Thoracic aorta (tissue), 2 donors: ENCODE data around the gene THAP3. TPM values are rescaled to one million over a fixed set of nuclear protein-coding genes. Genes with fewer than 3 reads are reported as not detected.

Experiments
- ATAC-seq: fragments of 150-250 bp; one replicate; pipeline ENCODE4 v1.8.0; 2017; ENCODE audit warnings: low read depth; ENCODE audit not compliant: insufficient number of reproducible peaks, low FRiP score
- DNase-seq: peaks from one replicate; pipeline ENCODE4 v3.0.0-alpha.2; 2020; ENCODE audit warnings: low spot score
- H3K27ac ChIP-seq, 2 donors: fragments of 200-600 bp; sonication (generic); 1 replicate in 1 of 2; 2 replicates in 1 of 2; pipeline ENCODE4 v1.5.1; 2016; ENCODE audit warnings: mild to moderate bottlenecking in 2 of 2, moderate library complexity in 2 of 2
- H3K27me3 ChIP-seq: fragments of 200-600 bp; sonication (generic); replicated peaks from 2 replicates; pipeline ENCODE4 v1.6.0; 2016; ENCODE audit warnings: mild to moderate bottlenecking; ENCODE audit not compliant: insufficient read depth
- H3K36me3 ChIP-seq: fragments of 200-600 bp; sonication (generic); one replicate; pipeline ENCODE4 v1.5.1; 2016
- H3K4me1 ChIP-seq, 2 donors: fragments of 200-600 bp; sonication (generic); 1 replicate in 1 of 2; 2 replicates in 1 of 2; pipeline versions ENCODE4 v1.5.1 to v1.6.0; 2016; ENCODE audit warnings: low read depth in 2 of 2, mild to moderate bottlenecking in 1 of 2; ENCODE audit not compliant: control insufficient read depth in 1 of 2
- H3K4me3 ChIP-seq: fragments of 200-600 bp; sonication (generic); 2 replicates; pipeline ENCODE4 v1.5.1; 2016; ENCODE audit warnings: mild to moderate bottlenecking
- H3K9me3 ChIP-seq: fragments of 200-600 bp; sonication (generic); 2 replicates; pipeline ENCODE4 v1.5.1; 2016
- total RNA-seq, 2 donors: library from RNA; depleted of rRNA; stranded (reverse); fragments of >200 nt; gene quantifications; one replicate each; pipeline versions ENCODE4 v1.1.0 to v1.2.3, GENCODE V29; 2016
- TF ChIP-seq, protein P1 (sequence below): fragments of 200-600 bp; sonication (generic); IDR thresholded peaks from one replicate; pipeline ENCODE4 v1.5.1; 2019; ENCODE audit warnings: antibody characterized with exemption

THAP3 gene
- total RNA-seq, 2 donors from 2014 or later, result 14.1 to 18.7 TPM

DNA sequence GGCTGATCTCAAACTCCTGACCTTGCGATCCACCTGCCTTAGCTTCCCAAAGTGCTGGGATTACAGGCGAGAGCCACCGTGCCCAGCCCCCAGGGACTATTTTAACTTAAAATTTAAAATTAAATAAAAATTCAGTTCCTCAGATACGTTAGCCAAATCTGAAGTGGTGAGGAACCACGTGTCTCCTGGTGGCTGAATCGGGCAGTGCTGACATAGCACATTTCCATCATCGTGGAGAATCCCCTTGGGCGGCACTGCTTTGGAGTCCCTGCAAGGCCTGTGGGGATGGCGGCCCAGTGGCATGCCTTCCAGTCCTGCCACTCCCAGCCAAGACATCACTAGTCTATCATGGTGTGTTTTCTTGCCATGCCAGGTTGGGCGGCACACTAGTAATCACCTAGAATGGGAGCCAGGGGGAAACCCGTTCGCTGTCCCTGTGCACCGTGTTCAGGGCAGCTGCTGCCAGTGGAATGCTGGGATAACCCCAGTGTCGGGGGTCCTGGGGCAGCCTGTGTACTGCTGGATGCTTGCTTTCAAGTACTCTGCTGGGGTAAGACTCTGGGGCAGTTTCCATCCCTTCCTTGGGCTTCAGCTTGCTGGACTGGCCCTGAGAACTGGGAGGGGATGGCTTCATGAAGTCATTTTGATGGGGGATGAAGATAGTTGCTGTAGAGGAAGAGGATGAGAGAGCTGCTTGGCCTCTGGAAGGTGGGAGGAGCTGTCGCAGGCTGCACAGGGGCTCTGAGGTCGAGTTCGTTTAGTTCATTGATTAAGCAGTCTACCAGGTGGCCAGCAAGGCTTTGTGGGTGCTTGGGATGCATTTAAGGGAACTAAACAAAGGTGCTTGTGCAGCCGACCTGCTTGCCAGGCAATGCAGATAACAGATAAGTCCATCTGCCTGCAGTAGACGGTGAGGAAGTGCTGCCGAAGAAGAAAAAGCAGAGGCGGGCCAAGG, 40.3 kb upstream of the THAP3 start:
- H3K36me3 ChIP-seq, result peaks cover 15% of the 10 kb centered on the region
- no peak overlapping the region for H3K27ac ChIP-seq
- DNase-seq (no peak), ATAC-seq (no peak)
- TF ChIP-seq, protein P1, sequence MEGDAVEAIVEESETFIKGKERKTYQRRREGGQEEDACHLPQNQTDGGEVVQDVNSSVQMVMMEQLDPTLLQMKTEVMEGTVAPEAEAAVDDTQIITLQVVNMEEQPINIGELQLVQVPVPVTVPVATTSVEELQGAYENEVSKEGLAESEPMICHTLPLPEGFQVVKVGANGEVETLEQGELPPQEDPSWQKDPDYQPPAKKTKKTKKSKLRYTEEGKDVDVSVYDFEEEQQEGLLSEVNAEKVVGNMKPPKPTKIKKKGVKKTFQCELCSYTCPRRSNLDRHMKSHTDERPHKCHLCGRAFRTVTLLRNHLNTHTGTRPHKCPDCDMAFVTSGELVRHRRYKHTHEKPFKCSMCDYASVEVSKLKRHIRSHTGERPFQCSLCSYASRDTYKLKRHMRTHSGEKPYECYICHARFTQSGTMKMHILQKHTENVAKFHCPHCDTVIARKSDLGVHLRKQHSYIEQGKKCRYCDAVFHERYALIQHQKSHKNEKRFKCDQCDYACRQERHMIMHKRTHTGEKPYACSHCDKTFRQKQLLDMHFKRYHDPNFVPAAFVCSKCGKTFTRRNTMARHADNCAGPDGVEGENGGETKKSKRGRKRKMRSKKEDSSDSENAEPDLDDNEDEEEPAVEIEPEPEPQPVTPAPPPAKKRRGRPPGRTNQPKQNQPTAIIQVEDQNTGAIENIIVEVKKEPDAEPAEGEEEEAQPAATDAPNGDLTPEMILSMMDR, result peak; percentile 38
- no peaks in the 10 kb centered on the region for H3K27me3 ChIP-seq
- no peaks in the 10 kb centered on the region for H3K9me3 ChIP-seq
- H3K4me1 ChIP-seq, result peaks cover 27 to 57% of the 10 kb centered on the region in 2 donors
- no peak overlapping the region for H3K4me3 ChIP-seq

DNA sequence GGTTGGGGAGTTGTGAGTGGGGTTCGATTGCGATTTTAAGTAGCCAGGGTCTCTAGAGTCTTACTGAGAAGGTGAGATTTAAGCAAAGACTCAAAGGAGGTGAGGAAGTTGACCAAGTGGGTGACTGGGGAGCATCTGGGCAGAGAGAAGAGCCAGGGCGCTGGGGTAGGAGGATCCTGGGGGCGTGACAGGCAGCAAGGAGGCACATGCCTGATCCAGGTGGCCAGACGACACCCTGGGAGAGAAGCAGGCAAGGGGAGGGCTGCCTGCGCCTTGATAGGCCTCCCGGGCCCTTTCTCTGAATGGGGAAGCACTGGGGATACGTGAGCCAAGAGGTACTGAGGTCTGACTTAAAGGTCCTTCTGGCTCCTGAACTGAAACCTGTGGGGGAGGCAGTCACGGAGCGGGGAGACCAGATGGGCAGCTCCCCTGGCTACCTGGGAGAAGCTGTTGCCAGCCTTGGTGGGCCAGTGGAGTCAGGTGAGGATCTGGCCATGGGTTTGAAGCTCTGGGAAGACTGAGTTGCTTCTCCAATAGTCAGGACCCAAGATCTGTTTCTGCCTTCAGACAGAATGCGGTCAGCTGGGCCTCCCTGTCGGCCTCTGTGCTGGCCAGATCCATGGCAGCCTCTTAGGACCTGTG, 39.5 kb upstream of the THAP3 start:
- no peak overlapping the region for H3K4me3 ChIP-seq
- no peak overlapping the region for H3K27ac ChIP-seq
- peaks cover 27 to 63% of the 10 kb centered on the region in 2 donors for H3K4me1 ChIP-seq
- peaks cover 23% of the 10 kb centered on the region for H3K36me3 ChIP-seq
- no peaks in the 10 kb centered on the region for H3K27me3 ChIP-seq
- TF ChIP-seq, protein P1, result no peak
- no peaks in the 10 kb centered on the region for H3K9me3 ChIP-seq
- DNase-seq (no peak), ATAC-seq (no peak)

- Histone ChIP-seq H3K36me3 (peaks cover 26% of the 10 kb centered on the region), H3K4me1 (peaks cover 29 to 63% of the 10 kb centered on the region in 2 donors), H3K27me3 (no peaks in the 10 kb centered on the region), H3K27ac (no peak overlapping the region), H3K4me3 (no peak overlapping the region), H3K9me3 (no peaks in the 10 kb centered on the region)
- DNase-seq, result no peak
- TF ChIP-seq, protein P1, result no peak
- no peak for ATAC-seq
These were observed 38.8 kb upstream of the THAP3 start for GRCh38 chr1:6585841-6586240.

DNA sequence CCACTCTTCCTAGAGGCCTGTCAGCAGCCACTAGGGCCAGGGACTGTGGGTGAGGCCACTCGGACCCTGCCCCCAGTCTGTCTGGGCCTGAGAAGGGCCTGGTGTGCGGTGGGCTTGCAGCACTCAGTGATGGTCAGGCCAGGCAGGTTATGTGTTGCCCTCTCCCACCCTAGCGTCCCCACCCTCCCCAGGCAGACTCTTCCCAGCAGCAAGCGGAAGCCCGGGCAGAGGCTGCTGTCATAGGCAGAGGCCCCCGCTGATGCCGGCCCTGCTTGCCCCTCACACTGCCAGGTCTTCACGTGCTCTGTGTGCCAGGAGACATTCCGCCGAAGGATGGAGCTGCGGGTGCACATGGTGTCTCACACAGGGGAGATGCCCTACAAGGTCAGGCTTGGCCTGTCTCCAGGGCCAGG, 38.3 kb upstream of the THAP3 start:
- H3K4me1 ChIP-seq, result peaks cover 28 to 63% of the 10 kb centered on the region in 2 donors
- no peaks in the 10 kb centered on the region for H3K9me3 ChIP-seq
- H3K4me3 ChIP-seq, result no peak overlapping the region
- H3K36me3 ChIP-seq, result peaks cover 26% of the 10 kb centered on the region
- H3K27me3 ChIP-seq, result no peaks in the 10 kb centered on the region
- H3K27ac ChIP-seq, result peak overlapping the region in 1 of 2 donors; percentile 2
- ATAC-seq (no peak), DNase-seq (no peak)
- TF ChIP-seq, protein P1, result no peak
